Myometrial cell (primary cell): ENCODE measurements around the gene PHC1. TPM values are rescaled to one million over a fixed set of nuclear protein-coding genes. Genes with fewer than 3 reads are reported as not detected.

ENCODE experiments used
- total RNA-seq: library from RNA; depleted of rRNA; stranded (reverse); fragments of >200 nt; gene quantifications from 2 replicates; pipeline ENCODE4 v1.2.3, GENCODE V29; 2015

The PHC1 gene
- 18.3 and 29.1 TPM in 2 replicates for total RNA-seq

DNA sequence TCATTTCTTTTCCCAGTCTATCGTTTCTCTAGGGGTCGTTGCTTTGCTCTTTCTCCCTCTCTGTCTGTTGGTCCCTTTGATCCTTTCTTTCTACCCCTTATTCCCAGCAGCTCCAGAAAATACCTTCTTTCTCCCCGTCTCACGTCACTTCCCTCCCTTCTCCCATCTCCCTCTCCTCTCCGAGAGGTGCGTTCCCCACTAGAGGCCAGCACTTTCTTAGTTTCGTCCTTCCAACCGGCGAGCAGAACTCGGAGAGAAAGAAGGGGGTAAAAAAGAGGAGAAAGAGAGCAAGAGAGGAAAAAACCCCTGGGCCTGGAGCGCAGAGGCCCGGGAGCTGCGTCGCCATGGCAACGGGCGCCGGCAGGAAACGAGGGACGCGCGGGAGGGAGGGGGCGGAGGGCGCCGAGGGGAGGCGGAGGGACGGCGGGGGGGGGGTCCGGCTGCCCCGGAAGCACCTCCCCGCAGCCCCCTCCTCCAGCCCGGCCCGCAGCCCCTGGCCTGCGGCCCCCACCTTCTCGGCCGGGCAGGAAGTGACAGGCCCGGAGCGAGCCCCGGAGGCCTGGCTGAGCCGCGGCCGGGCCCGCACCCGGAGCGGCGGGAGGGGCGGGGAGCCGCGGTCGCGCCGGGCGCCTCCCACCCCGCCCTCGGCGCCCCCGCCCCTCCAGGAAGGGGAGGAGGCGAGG, at the start of gene PHC1:
TSS of gene PHC1 (plus strand) at position 477 of the 683 bp plus-strand sequence. CDS start 3,169 bp downstream, outside the sequence.

DNA sequence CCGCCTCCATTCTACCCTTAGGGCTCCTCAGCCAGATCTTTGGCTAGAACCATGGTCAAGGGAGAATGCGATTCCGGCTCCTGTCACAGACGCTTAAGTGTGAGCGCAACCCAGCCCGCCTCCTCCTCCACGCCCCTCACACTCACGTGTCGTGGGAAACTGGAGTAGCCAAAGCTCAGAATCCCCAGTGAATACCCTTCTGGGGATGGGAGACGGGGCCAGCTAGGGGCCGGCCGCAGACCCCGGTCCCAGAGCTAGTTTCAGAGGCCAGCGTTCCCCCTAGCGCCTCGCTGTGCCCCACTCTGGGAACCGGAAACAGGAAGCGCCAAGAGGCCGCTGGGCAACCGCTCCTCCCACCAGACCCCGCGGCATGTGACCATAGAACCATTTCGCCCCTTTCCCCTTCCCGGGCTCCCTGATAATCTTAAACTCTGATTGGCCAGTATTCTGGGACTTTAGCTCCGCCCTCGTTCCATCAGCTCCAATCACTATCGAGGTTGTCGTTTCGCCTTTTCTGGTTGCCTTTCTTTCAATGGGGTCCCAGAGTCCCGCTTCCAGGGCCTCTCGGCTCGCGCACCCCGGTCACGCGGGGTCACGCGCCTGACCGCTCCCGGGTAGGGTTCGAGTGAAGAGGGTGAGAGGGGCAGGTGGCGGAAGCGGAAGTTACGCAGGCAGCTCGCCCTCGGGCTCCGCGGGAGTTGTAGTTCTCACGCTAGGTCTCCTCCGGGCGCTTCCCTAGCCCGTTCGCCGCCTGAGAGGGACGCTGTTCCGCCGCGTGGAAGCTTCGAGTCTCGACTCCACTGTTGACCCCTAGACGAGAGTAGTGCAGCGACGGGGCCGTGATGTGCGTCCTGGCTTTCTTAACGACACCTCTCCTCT, 35.3 kb downstream of the PHC1 start, which contains the start of gene M6PR:
TSS of gene M6PR (minus strand) at position 304 of the 879 bp plus-strand sequence. CDS start 3,241 bp downstream, outside the sequence.

DNA sequence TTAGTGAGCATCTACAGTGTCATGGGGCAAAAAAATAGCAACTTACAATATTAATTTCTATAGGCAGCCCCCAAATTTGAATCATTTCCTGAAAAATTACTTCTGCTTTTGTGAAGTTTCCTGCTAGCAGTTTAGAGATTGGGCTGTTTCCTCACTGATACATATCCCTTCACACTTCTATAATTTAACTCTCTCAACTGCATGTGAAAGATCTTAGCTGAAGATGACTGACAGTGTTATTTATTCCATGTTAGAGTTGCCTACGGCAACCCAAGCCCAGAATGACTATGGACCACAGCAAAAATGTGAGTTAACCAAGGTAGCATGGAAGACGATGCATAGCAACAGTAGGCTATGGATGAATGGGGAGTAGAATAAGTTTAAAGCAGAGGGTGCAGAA, 75.1 kb downstream of the PHC1 start, which contains the start of gene KLRG1:
TSS of gene KLRG1 (plus strand) at position 134 of the 400 bp plus-strand sequence. CDS start at position 224, 90 bp downstream.

Other genes with a start within 250 kb of the PHC1 start
- gene RIMKLB, start 216.5 kb upstream of the PHC1 start, total RNA-seq, result 4.9 and 7.6 TPM in 2 replicates
- gene A2ML1, start 91.9 kb upstream of the PHC1 start, total RNA-seq, result not detected in 2 replicates
- gene M6PR, start 35.1 kb downstream of the PHC1 start, total RNA-seq, result 75.0 and 95.4 TPM in 2 replicates
- 0.58 and 4.3 TPM in 2 replicates for gene KLRG1, start 75.0 kb downstream of the PHC1 start, total RNA-seq
- 6.6 and 25.7 TPM in 2 replicates for gene A2M, start 201.4 kb downstream of the PHC1 start, total RNA-seq